ENCODE results near the gene DMXL1.
"Not testable (repeated sequence)": the region's sequence is repeated elsewhere in the genome, so short reads cannot be mapped to it uniquely, and the experiment has no call there.

The DMXL1 gene

DNA sequence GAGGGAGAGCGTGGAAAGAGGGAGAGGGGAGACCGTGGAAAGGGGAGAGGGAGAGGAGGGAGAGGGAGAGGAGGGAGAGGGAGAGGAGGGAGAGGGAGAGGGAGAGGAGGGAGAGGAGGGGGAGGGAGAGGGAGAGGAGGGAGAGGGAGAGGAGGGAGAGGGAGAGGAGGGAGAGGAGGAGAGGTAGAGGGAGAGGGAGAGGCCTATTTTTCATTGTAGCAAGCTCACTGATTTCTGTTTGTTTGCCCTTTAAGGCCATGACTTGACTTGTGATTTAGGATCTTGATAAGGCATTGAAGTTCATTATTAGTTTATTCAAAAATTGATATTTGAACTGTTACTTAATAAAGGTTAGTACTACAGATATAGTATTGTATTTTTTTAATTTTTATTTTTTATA, 52.4 kb downstream of the DMXL1 start:
- no peak for DNase-seq (ENCODE audit: low read depth in 4 of 4, low spot score in 1 of 4)

GRCh38 chr5:119129770-119130169, 58.9 kb downstream of the DMXL1 start:
- DNase-seq (ENCODE audit: low read depth in 4 of 4, low spot score in 1 of 4) = no peak

- DNase-seq (ENCODE audit: low read depth in 4 of 4, low spot score in 1 of 4) = no peak
Observed at GRCh38 chr5:119131530-119132304, 60.8 kb downstream of the DMXL1 start.

DNA sequence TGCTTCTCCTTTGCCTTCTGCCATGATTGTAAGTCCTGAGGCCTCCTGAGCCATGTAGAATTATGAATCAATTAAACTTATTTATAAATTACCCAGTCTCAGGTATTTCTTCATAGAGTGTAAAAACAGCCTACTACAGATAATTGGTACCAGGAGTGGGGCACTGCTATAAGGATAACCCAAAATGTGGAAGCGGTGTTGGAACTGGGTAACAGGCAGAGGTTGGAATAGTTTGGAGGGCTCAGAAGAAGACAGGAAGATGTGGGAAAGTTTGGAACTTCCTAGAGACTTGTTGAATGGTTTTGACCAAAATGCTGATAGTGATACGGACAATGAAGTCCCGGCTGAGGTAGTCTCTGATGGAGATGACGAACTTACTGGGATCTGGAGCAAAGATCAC, 64.9 kb downstream of the DMXL1 start:
- DNase-seq (ENCODE audit: low read depth in 4 of 4, low spot score in 1 of 4) = not testable (repeated sequence)

- DNase-seq (ENCODE audit: low read depth in 4 of 4, low spot score in 1 of 4) = no peak
Observed at GRCh38 chr5:119136666-119137318, 65.9 kb downstream of the DMXL1 start.

GRCh38 chr5:119153629-119154028, 82.7 kb downstream of the DMXL1 start:
- no peak for DNase-seq (ENCODE audit: low read depth in 4 of 4, low spot score in 1 of 4)

DNA sequence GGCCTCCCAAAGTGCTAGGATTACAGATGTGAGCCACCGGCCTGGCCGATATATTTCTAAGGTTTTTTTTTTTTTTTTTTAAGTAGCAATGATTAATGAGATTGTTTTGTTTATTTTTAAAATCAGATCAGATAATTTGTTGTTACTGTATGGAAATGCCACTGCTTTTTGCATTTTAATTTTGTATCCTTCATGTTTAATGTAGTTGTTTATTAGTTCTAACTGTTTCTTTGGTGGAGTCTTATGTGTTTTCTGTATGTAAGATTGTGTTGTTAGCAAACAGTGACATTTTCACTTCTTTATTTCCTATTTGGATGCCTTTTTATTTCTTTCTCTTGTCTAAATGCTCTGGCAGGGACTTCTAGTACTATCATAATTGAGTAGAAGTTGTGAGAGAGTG, 87.3 kb downstream of the DMXL1 start:
- no peak for DNase-seq (ENCODE audit: low read depth in 4 of 4, low spot score in 1 of 4)

GRCh38 chr5:119161430-119161829, 90.5 kb downstream of the DMXL1 start:
- no peak for DNase-seq (ENCODE audit: low read depth in 4 of 4, low spot score in 1 of 4)

- DNase-seq (ENCODE audit: low read depth in 4 of 4, low spot score in 1 of 4) = no peak
Observed at GRCh38 chr5:119166026-119166425, 95.1 kb downstream of the DMXL1 start.

GRCh38 chr5:119168401-119168800, 97.5 kb downstream of the DMXL1 start:
- DNase-seq (ENCODE audit: low read depth in 4 of 4, low spot score in 1 of 4) = no peak

DNA sequence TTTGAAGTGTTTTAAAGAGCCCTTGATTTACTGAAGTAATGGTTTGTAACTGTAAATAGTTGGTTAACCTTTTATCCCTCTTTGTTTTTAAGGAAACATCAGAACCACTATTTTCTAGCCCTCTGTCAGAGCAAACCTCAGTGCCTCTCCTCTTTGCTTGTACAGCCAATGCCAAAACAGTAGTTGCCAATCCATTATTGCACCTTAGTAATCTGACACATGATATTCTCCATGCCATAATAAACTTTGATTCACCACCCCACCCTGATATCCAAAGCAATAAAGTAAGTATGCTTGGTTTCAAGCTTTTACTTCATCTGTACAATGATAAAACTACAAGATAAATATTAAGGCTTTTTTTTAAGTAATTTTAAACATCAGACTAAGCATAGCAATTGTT, 100.8 kb downstream of the DMXL1 start:
- DNase-seq (ENCODE audit: low read depth in 4 of 4, low spot score in 1 of 4) = no peak

DNA sequence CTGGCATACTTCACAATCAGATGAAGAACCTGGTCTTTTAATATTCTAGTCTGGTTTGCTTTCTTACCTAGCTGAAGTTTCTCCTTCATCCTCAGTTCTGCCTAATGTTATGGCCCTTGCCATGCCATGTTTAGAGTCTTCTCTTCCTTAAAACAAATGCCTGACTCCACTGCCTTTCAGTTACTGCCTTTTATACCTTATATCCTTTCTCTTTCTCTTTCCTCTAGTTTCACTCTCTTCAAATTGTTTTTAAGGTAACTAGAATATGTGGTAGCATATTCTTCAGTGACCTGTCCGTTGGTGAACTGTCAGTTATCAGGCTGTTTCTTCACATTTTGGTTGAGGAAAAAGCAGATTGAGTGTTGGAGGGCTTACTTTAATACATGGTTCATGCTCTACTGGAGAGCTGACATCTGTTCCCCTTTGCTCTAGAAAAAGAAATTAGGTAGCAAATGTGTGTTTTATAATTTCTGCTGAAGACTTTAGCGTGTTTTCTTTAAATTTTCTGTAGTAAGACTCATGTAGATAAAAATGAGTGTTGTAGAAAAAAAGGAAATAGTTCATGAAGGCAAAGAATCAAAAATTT, 103.8 kb downstream of the DMXL1 start:
- DNase-seq (ENCODE audit: low read depth in 4 of 4, low spot score in 1 of 4) = no peak

DNA sequence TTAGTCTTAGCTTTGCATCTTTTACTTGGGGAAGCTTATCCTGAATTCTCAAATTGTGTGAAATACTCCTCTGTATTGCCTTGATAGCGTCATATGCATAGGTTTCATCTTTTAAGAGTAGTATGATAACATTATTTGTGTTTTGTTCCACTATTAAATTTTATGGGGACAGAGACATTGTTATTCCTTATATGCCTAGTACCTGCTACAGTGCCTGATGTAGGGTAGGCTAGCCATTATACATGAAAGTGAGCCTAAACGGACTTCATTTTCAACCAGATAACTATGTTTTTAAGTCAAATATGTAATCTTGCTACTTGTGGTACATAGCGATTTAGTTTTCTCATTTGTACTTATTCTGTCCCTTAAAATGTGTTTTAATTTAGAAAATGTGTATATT, 105.9 kb downstream of the DMXL1 start:
- DNase-seq (ENCODE audit: low read depth in 4 of 4, low spot score in 1 of 4) = no peak

GRCh38 chr5:119177226-119177625, 106.3 kb downstream of the DMXL1 start:
- no peak for DNase-seq (ENCODE audit: low read depth in 4 of 4, low spot score in 1 of 4)

DNA sequence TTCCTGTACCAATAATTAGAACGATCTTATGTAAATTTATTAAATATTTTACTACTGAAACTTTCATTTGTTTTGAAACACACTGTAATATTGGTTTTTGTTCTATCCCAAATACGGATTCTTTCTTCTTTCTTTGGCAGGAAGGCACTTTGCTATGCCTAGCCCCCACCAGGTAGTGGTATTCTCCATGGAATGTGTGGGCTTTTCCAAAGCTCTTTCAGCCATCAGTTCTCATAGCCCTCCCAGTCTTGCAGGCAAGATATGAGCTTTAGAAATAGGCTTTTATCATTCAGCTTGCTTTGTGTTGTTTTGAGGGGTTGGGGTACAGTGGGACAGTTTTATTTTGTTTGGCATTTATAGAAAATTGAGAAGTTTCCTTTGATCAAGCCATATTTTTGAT, 107.5 kb downstream of the DMXL1 start:
- DNase-seq (ENCODE audit: low read depth in 4 of 4, low spot score in 1 of 4) = no peak

DNA sequence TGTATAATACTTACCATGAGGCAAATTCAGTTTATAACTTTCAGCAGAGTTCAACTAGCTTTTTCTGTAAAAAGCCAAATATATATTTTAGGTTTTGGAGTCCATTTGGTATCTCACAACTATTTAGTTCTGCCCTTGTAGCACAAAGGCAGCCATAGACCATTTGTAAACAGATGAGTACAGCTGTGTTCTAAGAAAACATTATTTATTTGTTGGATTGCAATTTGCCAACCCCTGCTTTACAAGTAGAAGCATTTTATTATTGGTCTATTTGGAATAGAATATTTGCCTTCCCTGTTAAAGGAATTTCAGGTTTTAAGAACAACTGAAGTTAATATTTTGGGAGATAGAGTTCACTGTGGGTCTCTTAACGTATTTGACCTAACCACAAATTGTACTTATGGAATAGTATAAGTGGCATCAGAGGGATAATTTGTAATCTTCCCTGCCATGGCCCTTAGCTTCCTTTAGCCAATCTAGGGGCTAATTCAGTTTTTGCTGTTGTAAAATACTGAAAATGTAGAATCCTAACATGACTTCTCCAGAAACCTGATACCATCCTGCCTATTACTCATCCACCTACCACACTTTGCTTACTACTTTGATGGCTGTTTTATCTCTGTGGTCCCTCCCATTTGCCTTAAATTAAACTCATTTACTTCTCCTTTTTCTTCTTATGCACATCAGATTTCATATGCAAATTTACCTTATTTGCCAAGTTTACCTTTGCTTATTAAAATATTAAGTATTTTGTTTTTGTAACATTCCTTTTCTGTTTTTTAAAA, 109.2 kb downstream of the DMXL1 start:
- DNase-seq (ENCODE audit: low read depth in 4 of 4, low spot score in 1 of 4) = no peak

GRCh38 chr5:119185512-119185911, 114.6 kb downstream of the DMXL1 start:
- DNase-seq (ENCODE audit: low read depth in 4 of 4, low spot score in 1 of 4) = not testable (repeated sequence)

DNA sequence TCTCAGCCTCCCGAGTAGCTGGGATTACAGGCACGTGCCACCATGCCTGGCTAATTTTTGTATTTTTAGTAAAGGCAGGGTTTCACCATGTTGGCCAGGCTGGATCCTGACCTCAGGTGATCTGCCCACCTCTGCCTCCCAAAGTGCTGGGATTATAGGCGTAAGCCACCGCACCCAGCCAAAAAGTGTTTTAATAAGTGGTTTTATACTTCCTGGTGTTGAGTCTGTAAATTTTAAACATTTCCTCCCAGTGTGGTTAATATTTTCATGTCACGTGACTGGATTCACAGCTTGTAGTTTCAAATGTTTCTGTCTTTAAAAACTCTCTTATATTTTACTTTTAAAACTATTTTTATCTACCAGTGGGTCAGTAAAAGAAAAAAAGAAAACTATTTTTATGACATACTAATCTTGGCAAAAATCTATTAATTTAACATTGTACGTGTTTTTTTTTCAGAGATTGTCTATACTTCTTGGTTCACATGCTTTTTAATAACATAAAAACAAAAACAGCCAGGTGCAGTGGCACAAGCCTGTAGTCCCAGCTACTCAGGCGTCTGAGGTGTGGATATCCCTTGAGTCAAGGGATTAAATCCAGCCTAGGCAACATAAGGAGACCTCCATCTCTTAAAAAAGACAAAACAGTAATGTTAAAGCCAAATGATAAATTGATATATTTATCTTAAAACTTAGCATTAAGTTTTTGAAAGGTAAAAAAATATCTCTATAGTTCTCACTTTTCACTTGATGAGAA, 117.1 kb downstream of the DMXL1 start:
- no peak for DNase-seq (ENCODE audit: low read depth in 4 of 4, low spot score in 1 of 4)

- DNase-seq (ENCODE audit: low read depth in 4 of 4, low spot score in 1 of 4) = no peak
Observed at GRCh38 chr5:119190470-119191095, 119.7 kb downstream of the DMXL1 start.

DNA sequence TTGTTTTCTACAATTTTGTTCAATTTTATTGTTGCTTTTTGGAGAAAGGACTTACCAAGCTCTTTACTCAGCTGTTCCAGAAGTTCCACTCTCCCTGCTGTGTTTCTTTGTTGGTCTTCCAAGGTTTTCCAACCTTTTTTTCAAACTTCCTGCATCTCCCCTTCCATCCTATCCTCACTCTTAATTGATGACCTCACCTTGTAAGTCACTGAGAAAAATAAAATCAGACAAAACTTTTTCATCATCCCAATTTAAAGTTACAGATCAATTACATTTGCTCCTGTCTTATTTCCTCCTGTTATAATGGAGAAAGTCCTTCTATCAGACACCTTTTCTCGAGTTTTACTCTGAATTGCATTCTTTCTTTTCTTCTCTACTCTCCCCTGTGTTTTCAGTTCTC, 121.1 kb downstream of the DMXL1 start:
- DNase-seq (ENCODE audit: low read depth in 4 of 4, low spot score in 1 of 4) = no peak

GRCh38 chr5:119200795-119201194, 129.9 kb downstream of the DMXL1 start:
- no peak for DNase-seq (ENCODE audit: low read depth in 4 of 4, low spot score in 1 of 4)

Measured in stimulated activated CD4-positive, alpha-beta T cell treated with anti-CD3 and anti-CD28 coated beads, Interleukin-1b, Interleukin-23, amount 100 ng/mL, for 24 hours (primary cell).